ENCODE measurements around the gene EML4.
"Not testable (repeated sequence)": the region's sequence is repeated elsewhere in the genome, so short reads cannot be mapped to it uniquely, and the experiment has no call there.

EML4 gene

GRCh38 chr2:42267530-42267929 is 98.4 kb downstream of the EML4 start:
- H3K4me1 Mint-ChIP-seq (ENCODE audit: low read depth) = peaks cover 8% of the 10 kb centered on the region
- H3K4me3 Mint-ChIP-seq = no peak overlapping the region
- peaks cover 33% of the 10 kb centered on the region for H3K36me3 Mint-ChIP-seq (ENCODE audit: low read depth)
- H3K27ac Mint-ChIP-seq = no peak overlapping the region
- no peaks in the 10 kb centered on the region for H3K27me3 Mint-ChIP-seq
- no peaks in the 10 kb centered on the region for H3K9me3 Mint-ChIP-seq
- intact Hi-C loops (cut with micrococcal nuclease) = no loop called here

- H3K4me3 Mint-ChIP-seq = no peak overlapping the region
- no peaks in the 10 kb centered on the region for H3K9me3 Mint-ChIP-seq
- H3K27ac Mint-ChIP-seq = no peak overlapping the region
- no peaks in the 10 kb centered on the region for H3K27me3 Mint-ChIP-seq
- peaks cover 23% of the 10 kb centered on the region for H3K36me3 Mint-ChIP-seq (ENCODE audit: low read depth)
- peaks cover 8% of the 10 kb centered on the region for H3K4me1 Mint-ChIP-seq (ENCODE audit: low read depth)
- intact Hi-C loops (cut with micrococcal nuclease) = no loop called here
Measured at GRCh38 chr2:42268528-42269151, 99.5 kb downstream of the EML4 start.

- peaks cover 15% of the 10 kb centered on the region for H3K36me3 Mint-ChIP-seq (ENCODE audit: low read depth)
- intact Hi-C loops (cut with micrococcal nuclease) = no loop called here
- H3K27me3 Mint-ChIP-seq = no peaks in the 10 kb centered on the region
- no peaks in the 10 kb centered on the region for H3K9me3 Mint-ChIP-seq
- H3K4me1 Mint-ChIP-seq (ENCODE audit: low read depth) = peaks cover 8% of the 10 kb centered on the region
- no peak overlapping the region for H3K4me3 Mint-ChIP-seq
- H3K27ac Mint-ChIP-seq = no peak overlapping the region
Measured at GRCh38 chr2:42270757-42271156, 101.6 kb downstream of the EML4 start.

GRCh38 chr2:42271246-42271645 is 102.1 kb downstream of the EML4 start:
- H3K9me3 Mint-ChIP-seq; H3K4me3 Mint-ChIP-seq; H3K27ac Mint-ChIP-seq; intact Hi-C loops (cut with micrococcal nuclease); H3K27me3 Mint-ChIP-seq; H3K4me1 Mint-ChIP-seq (ENCODE audit: low read depth): not testable (repeated sequence)
- H3K36me3 Mint-ChIP-seq (ENCODE audit: low read depth) = peaks cover 17% of the 10 kb centered on the region

- H3K27me3 Mint-ChIP-seq = no peaks in the 10 kb centered on the region
- H3K4me1 Mint-ChIP-seq (ENCODE audit: low read depth) = peaks cover 8% of the 10 kb centered on the region
- intact Hi-C loops (cut with micrococcal nuclease) = no loop called here
- no peak overlapping the region for H3K4me3 Mint-ChIP-seq
- peaks cover 39% of the 10 kb centered on the region for H3K36me3 Mint-ChIP-seq (ENCODE audit: low read depth)
- H3K9me3 Mint-ChIP-seq = no peaks in the 10 kb centered on the region
- H3K27ac Mint-ChIP-seq = no peak overlapping the region
Measured at GRCh38 chr2:42274863-42275262, 105.7 kb downstream of the EML4 start.

- Mint-ChIP-seq H3K27me3 (no peaks in the 10 kb centered on the region), H3K4me1 (ENCODE audit: low read depth) (no peaks in the 10 kb centered on the region), H3K9me3 (no peaks in the 10 kb centered on the region), H3K27ac (no peak overlapping the region), H3K36me3 (ENCODE audit: low read depth) (peaks cover 60% of the 10 kb centered on the region), H3K4me3 (no peak overlapping the region)
- intact Hi-C loops (cut with micrococcal nuclease) = no loop called here
Measured at GRCh38 chr2:42281416-42282081, 112.4 kb downstream of the EML4 start.

- no peak overlapping the region for H3K4me3 Mint-ChIP-seq
- H3K9me3 Mint-ChIP-seq = no peaks in the 10 kb centered on the region
- peaks cover 59% of the 10 kb centered on the region for H3K36me3 Mint-ChIP-seq (ENCODE audit: low read depth)
- H3K4me1 Mint-ChIP-seq (ENCODE audit: low read depth) = no peaks in the 10 kb centered on the region
- intact Hi-C loops (cut with micrococcal nuclease) = no loop called here
- H3K27me3 Mint-ChIP-seq = no peaks in the 10 kb centered on the region
- no peak overlapping the region for H3K27ac Mint-ChIP-seq
Measured at GRCh38 chr2:42284019-42284418, 114.9 kb downstream of the EML4 start.

GRCh38 chr2:42286268-42286946 is 117.3 kb downstream of the EML4 start:
- Mint-ChIP-seq H3K27ac (no peak overlapping the region), H3K4me3 (no peak overlapping the region), H3K27me3 (no peaks in the 10 kb centered on the region), H3K36me3 (ENCODE audit: low read depth) (peaks cover 59% of the 10 kb centered on the region), H3K4me1 (ENCODE audit: low read depth) (no peaks in the 10 kb centered on the region), H3K9me3 (no peaks in the 10 kb centered on the region)
- intact Hi-C loops (cut with micrococcal nuclease) = no loop called here

GRCh38 chr2:42288811-42289210 is 119.7 kb downstream of the EML4 start:
- Mint-ChIP-seq H3K36me3 (ENCODE audit: low read depth) (peaks cover 64% of the 10 kb centered on the region), H3K27ac (no peak overlapping the region), H3K27me3 (no peaks in the 10 kb centered on the region), H3K4me1 (ENCODE audit: low read depth) (no peaks in the 10 kb centered on the region), H3K9me3 (no peaks in the 10 kb centered on the region), H3K4me3 (no peak overlapping the region)
- intact Hi-C loops (cut with micrococcal nuclease) = no loop called here

GRCh38 chr2:42289222-42289621 is 120.1 kb downstream of the EML4 start:
- Mint-ChIP-seq H3K36me3 (ENCODE audit: low read depth) (peaks cover 67% of the 10 kb centered on the region), H3K4me1 (ENCODE audit: low read depth) (no peaks in the 10 kb centered on the region), H3K9me3 (no peaks in the 10 kb centered on the region), H3K27ac (no peak overlapping the region), H3K27me3 (no peaks in the 10 kb centered on the region), H3K4me3 (no peak overlapping the region)
- intact Hi-C loops (cut with micrococcal nuclease) = no loop called here

GRCh38 chr2:42290005-42290404 is 120.9 kb downstream of the EML4 start:
- Mint-ChIP-seq H3K27ac (no peak overlapping the region), H3K9me3 (no peaks in the 10 kb centered on the region), H3K4me3 (no peak overlapping the region), H3K4me1 (ENCODE audit: low read depth) (no peaks in the 10 kb centered on the region), H3K27me3 (no peaks in the 10 kb centered on the region), H3K36me3 (ENCODE audit: low read depth) (peaks cover 75% of the 10 kb centered on the region)
- intact Hi-C loops (cut with micrococcal nuclease) = no loop called here

GRCh38 chr2:42293019-42293418 is 123.9 kb downstream of the EML4 start:
- H3K36me3 Mint-ChIP-seq (ENCODE audit: low read depth) = peaks cover 88% of the 10 kb centered on the region
- H3K4me3 Mint-ChIP-seq = no peak overlapping the region
- intact Hi-C loops (cut with micrococcal nuclease) = no loop called here
- no peaks in the 10 kb centered on the region for H3K27me3 Mint-ChIP-seq
- H3K27ac Mint-ChIP-seq = no peak overlapping the region
- no peaks in the 10 kb centered on the region for H3K9me3 Mint-ChIP-seq
- no peaks in the 10 kb centered on the region for H3K4me1 Mint-ChIP-seq (ENCODE audit: low read depth)

- intact Hi-C loops (cut with micrococcal nuclease) = no loop called here
Measured at GRCh38 chr2:42296226-42296625, 127.1 kb downstream of the EML4 start.

GRCh38 chr2:42297322-42297936 is 128.3 kb downstream of the EML4 start:
- Mint-ChIP-seq H3K9me3 (no peaks in the 10 kb centered on the region), H3K36me3 (ENCODE audit: low read depth) (peaks cover 81% of the 10 kb centered on the region), H3K4me3 (no peak overlapping the region), H3K4me1 (ENCODE audit: low read depth) (no peaks in the 10 kb centered on the region), H3K27ac (no peak overlapping the region), H3K27me3 (no peaks in the 10 kb centered on the region)
- intact Hi-C loops (cut with micrococcal nuclease) = no loop called here

More at GRCh38 chr2:42296226-42296625, 127.1 kb downstream of the EML4 start:
- no peaks in the 10 kb centered on the region for H3K4me1 Mint-ChIP-seq (ENCODE audit: low read depth)
- H3K9me3 Mint-ChIP-seq = no peaks in the 10 kb centered on the region
- no peak overlapping the region for H3K27ac Mint-ChIP-seq
- no peak overlapping the region for H3K4me3 Mint-ChIP-seq
- peaks cover 85% of the 10 kb centered on the region for H3K36me3 Mint-ChIP-seq (ENCODE audit: low read depth)
- no peaks in the 10 kb centered on the region for H3K27me3 Mint-ChIP-seq
